Measurements from ENCODE around the gene GABPB1.
"Not testable (repeated sequence)": the region's sequence is repeated elsewhere in the genome, so short reads cannot be mapped to it uniquely, and the experiment has no call there.

DNA sequence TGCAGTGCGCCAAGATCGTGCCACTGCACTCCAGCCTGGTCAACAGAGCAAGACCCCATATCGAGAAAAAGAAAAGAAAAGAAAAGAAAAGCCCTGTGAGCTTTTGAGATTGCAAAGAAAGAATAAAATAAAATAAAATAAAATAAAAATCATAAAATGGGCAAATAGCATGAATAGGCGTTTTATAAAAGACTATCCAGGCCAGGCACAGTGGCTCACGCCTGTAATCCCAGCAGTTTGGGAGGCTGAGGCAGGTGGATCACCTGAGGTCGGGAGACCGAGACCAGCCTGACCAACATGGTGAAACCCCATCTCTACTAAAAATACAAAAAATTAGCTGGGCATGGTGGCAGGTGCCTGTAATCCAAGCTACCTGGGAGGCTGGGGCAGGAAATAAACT, 24.4 kb upstream of the GABPB1 start:
- not testable (repeated sequence) for TF ChIP-seq HDAC2 (IDR thresholded peaks at IDR 0.05); EP300 (IDR thresholded peaks at IDR 0.05; ENCODE audit: borderline replicate concordance in 1 of 2, control insufficient read depth in 1 of 2, low read depth in 2 of 2, low read length in 2 of 2); MXI1 (IDR thresholded peaks at IDR 0.05; ENCODE audit: low read depth, low read length); E4F1 (IDR thresholded peaks at IDR 0.05; ENCODE audit: borderline replicate concordance, partially characterized antibody); RCOR1 (conservative IDR thresholded peaks at IDR 0.05; ENCODE audit: low read depth, low read length); RBBP5 (conservative IDR thresholded peaks at IDR 0.05); MEF2A (IDR thresholded peaks at IDR 0.05; ENCODE audit: insufficient read depth, low read depth, low read length); JUNB (IDR thresholded peaks at IDR 0.05)
- TF ChIP-seq, protein P1, sequence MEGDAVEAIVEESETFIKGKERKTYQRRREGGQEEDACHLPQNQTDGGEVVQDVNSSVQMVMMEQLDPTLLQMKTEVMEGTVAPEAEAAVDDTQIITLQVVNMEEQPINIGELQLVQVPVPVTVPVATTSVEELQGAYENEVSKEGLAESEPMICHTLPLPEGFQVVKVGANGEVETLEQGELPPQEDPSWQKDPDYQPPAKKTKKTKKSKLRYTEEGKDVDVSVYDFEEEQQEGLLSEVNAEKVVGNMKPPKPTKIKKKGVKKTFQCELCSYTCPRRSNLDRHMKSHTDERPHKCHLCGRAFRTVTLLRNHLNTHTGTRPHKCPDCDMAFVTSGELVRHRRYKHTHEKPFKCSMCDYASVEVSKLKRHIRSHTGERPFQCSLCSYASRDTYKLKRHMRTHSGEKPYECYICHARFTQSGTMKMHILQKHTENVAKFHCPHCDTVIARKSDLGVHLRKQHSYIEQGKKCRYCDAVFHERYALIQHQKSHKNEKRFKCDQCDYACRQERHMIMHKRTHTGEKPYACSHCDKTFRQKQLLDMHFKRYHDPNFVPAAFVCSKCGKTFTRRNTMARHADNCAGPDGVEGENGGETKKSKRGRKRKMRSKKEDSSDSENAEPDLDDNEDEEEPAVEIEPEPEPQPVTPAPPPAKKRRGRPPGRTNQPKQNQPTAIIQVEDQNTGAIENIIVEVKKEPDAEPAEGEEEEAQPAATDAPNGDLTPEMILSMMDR (IDR thresholded peaks at IDR 0.05 in 2 of 3, conservative IDR thresholded peaks at IDR 0.05 in 1 of 3; ENCODE audit: control insufficient read depth in 2 of 3, extremely low read depth in 1 of 3, insufficient read depth in 1 of 3, low read depth in 3 of 3, low read length in 3 of 3) = not testable (repeated sequence)

All from GM12878 (cell line).